Left lung (tissue), 10 donors: ENCODE measurements around the gene IL1R2. TPM values are rescaled to one million over a fixed set of nuclear protein-coding genes. Genes with fewer than 3 reads are reported as not detected.

ENCODE experiments used
- ATAC-seq: fragments of 200-7000 bp; cut with Tn5 transposase; one replicate; pipeline ENCODE4 v1.9.1; 2020; ENCODE audit warnings: moderate library complexity
- DNase-seq, 4 donors: peaks; one replicate each; pipeline ENCODE4 v3.0.0-alpha.2; 2013 to 2020
- H3K27ac ChIP-seq, 2 donors: fragments of 200-600 bp; sonication (generic) in 1 of 2; one replicate each; pipeline versions ENCODE4 v1.5.0 to v1.8.0; 2020 to 2021
- H3K27me3 ChIP-seq, 2 donors: fragments of 200-600 bp; sonication (generic) in 1 of 2; one replicate each; pipeline versions ENCODE4 v1.5.0 to v1.8.0; 2020 to 2021
- H3K36me3 ChIP-seq, 2 donors: fragments of 200-600 bp; sonication (generic) in 1 of 2; one replicate each; pipeline versions ENCODE4 v1.5.0 to v1.8.0; 2020 to 2021
- H3K4me1 ChIP-seq, 2 donors: fragments of 200-600 bp; one replicate each; pipeline ENCODE4 v1.8.0; 2021
- H3K4me3 ChIP-seq, 2 donors: fragments of 200-600 bp; sonication (generic) in 1 of 2; one replicate each; pipeline versions ENCODE4 v1.5.0 to v1.8.0; 2020 to 2021; ENCODE audit warnings: mild to moderate bottlenecking in 1 of 2
- H3K9me3 ChIP-seq, 2 donors: fragments of 200-600 bp; sonication (generic) in 1 of 2; one replicate each; pipeline versions ENCODE4 v1.5.0 to v1.8.0; 2020 to 2021
- CTCF ChIP-seq, 2 donors: fragments of 200-600 bp; sonication (generic) in 1 of 2; IDR thresholded peaks; one replicate each; pipeline versions ENCODE4 v1.5.0 to v1.8.0; 2021; ENCODE audit warnings: antibody characterized with exemption in 2 of 2
- intact Hi-C, 2 donors: fragments of 100-400 bp; cut with DNase I; formaldehyde crosslinking; loops; one replicate each; pipeline versions ENCODE4 v1.11.2 to v1.14.2; 2022
- polyA plus RNA-seq, 6 donors: library from polyadenylated mRNA; unstranded; fragments of 120-200 nt; gene quantifications; one replicate each; pipeline ENCODE4 v1.2.1, GENCODE V29; 2013; ENCODE audit not compliant: insufficient read length in 6 of 6
- total RNA-seq, 2 donors: library from RNA; stranded (reverse); fragmentation: NEBNext Ultra II Directional; extraction: Animal tissue kit (Norgen Biotek cat#: 25700); gene quantifications; one replicate each; pipeline ENCODE4 v1.2.1, GENCODE V29; 2021
- donor health status: DM: no; HTN: yes; CAD: no.
- donor health status: DM: no; HTN: no; CAD: no.

IL1R2 gene
- total and polyA plus RNA-seq, 8 donors: 0.52 to 195 (median 0.80) TPM

- peak; percentile 86 for ATAC-seq
- Histone ChIP-seq H3K27me3 (no peaks in the 10 kb centered on the region), H3K4me1 (peaks cover 12 to 35% of the 10 kb centered on the region in 2 donors), H3K4me3 (no peak overlapping the region), H3K9me3 (no peaks in the 10 kb centered on the region), H3K36me3 (peaks cover 0 to 59% of the 10 kb centered on the region in 2 donors), H3K27ac (no peak overlapping the region)
- TF ChIP-seq CTCF (IDR thresholded peaks at IDR 0.05): peak; percentile 58 to 59
- DNase-seq: peak in 1 of 4 donors; percentile 57
- intact Hi-C loops: loop anchor here in 1 of 2 donors (5.0 kb wide), 1 partner anchor 236 kb away; no protein-coding TSS in a partner anchor
Observed at GRCh38 chr2:102005989-102006885, 14.5 kb downstream of the IL1R2 start.

- Histone ChIP-seq H3K4me3 (no peak overlapping the region), H3K4me1 (peaks cover 12 to 42% of the 10 kb centered on the region in 2 donors), H3K9me3 (no peaks in the 10 kb centered on the region), H3K27ac (no peak overlapping the region), H3K36me3 (peaks cover 0 to 60% of the 10 kb centered on the region in 2 donors), H3K27me3 (no peaks in the 10 kb centered on the region)
- DNase-seq: no peak
- intact Hi-C loops: loop anchor here in 1 of 2 donors (5.0 kb wide), 1 partner anchor 235 kb away; no protein-coding TSS in a partner anchor
- TF ChIP-seq CTCF (IDR thresholded peaks at IDR 0.05): no peak
- ATAC-seq: no peak
Observed at GRCh38 chr2:102006886-102007278, 15.1 kb downstream of the IL1R2 start.

- no peak for ATAC-seq
- H3K4me3 ChIP-seq: no peak overlapping the region
- no peak for DNase-seq
- no peaks in the 10 kb centered on the region for H3K27me3 ChIP-seq
- H3K4me1 ChIP-seq: peaks cover 12 to 51% of the 10 kb centered on the region in 2 donors
- H3K36me3 ChIP-seq: peaks cover 0 to 73% of the 10 kb centered on the region in 2 donors
- intact Hi-C loops: loop anchor here in 1 of 2 donors (5.0 kb wide), 1 partner anchor 234 kb away; no protein-coding TSS in a partner anchor
- no peak for TF ChIP-seq CTCF (IDR thresholded peaks at IDR 0.05)
- H3K9me3 ChIP-seq: no peaks in the 10 kb centered on the region
- H3K27ac ChIP-seq: no peak overlapping the region
Observed at GRCh38 chr2:102008490-102008889, 16.7 kb downstream of the IL1R2 start.

GRCh38 chr2:102009557-102009956 lies 17.8 kb downstream of the IL1R2 start:
- peaks cover 8 to 48% of the 10 kb centered on the region in 2 donors for H3K4me1 ChIP-seq
- no peak for TF ChIP-seq CTCF (IDR thresholded peaks at IDR 0.05)
- DNase-seq (no peak), ATAC-seq (no peak)
- H3K27ac ChIP-seq: no peak overlapping the region
- intact Hi-C loops: loop anchor here in 1 of 2 donors (5.0 kb wide), 1 partner anchor 233 kb away; no protein-coding TSS in a partner anchor
- H3K4me3 ChIP-seq: no peak overlapping the region
- H3K27me3 ChIP-seq: no peaks in the 10 kb centered on the region
- H3K36me3 ChIP-seq: peaks cover 0 to 84% of the 10 kb centered on the region in 2 donors
- H3K9me3 ChIP-seq: no peaks in the 10 kb centered on the region

GRCh38 chr2:102010902-102011301 lies 19.1 kb downstream of the IL1R2 start:
- Histone ChIP-seq H3K4me3 (no peak overlapping the region), H3K4me1 (peaks cover 0 to 43% of the 10 kb centered on the region in 2 donors), H3K27me3 (no peaks in the 10 kb centered on the region), H3K36me3 (peaks cover 0 to 88% of the 10 kb centered on the region in 2 donors), H3K9me3 (no peaks in the 10 kb centered on the region), H3K27ac (peak overlapping the region in 1 of 2 donors; percentile 31)
- ATAC-seq (peak; percentile 35), DNase-seq (no peak)
- no peak for TF ChIP-seq CTCF (IDR thresholded peaks at IDR 0.05)
- intact Hi-C loops: loop anchor here in 1 of 2 donors (10.0 kb wide), 1 partner anchor 424 kb away; no protein-coding TSS in a partner anchor
